OCI-LY1 (cell line): Measurements from ENCODE around the gene CDH19.
"Not testable (repeated sequence)": the region's sequence is repeated elsewhere in the genome, so short reads cannot be mapped to it uniquely, and the experiment has no call there.

Experiments used
- H2AFZ ChIP-seq: fragments of 200-600 bp; sonication (generic), shearing (Covaris generic); 2 replicates; pipeline ENCODE4 v1.6.0; 2014; ENCODE audit warnings: antibody characterized with exemption, mild to moderate bottlenecking, low read length
- H3F3A ChIP-seq: fragments of 200-600 bp; sonication (generic), shearing (Covaris generic); 2 replicates; pipeline ENCODE4 v1.6.0; 2014; ENCODE audit warnings: mild to moderate bottlenecking, antibody characterized with exemption, low read length, moderate library complexity; ENCODE audit not compliant: insufficient read depth
- H3K27ac ChIP-seq: fragments of 200-600 bp; sonication (generic); 2 replicates; pipeline ENCODE4 v1.5.1; 2014; ENCODE audit warnings: low read length, mixed run types, mild to moderate bottlenecking, low read depth; ENCODE audit not compliant: poor library complexity, severe bottlenecking
- H3K27me3 ChIP-seq: fragments of 200-600 bp; sonication (generic); 2 replicates; pipeline ENCODE4 v1.6.0; 2014; ENCODE audit warnings: antibody characterized with exemption, mild to moderate bottlenecking, low read length, moderate library complexity; ENCODE audit not compliant: insufficient read depth
- H3K36me3 ChIP-seq: fragments of 200-600 bp; sonication (generic); 2 replicates; pipeline ENCODE4 v1.6.1; 2014; ENCODE audit warnings: mild to moderate bottlenecking, antibody characterized with exemption, low read length, moderate library complexity, mixed read lengths; ENCODE audit not compliant: insufficient read depth
- H3K4me1 ChIP-seq: fragments of 200-600 bp; sonication (generic); 2 replicates; pipeline ENCODE4 v1.5.1; 2014; ENCODE audit warnings: mild to moderate bottlenecking, low read length, moderate library complexity; ENCODE audit not compliant: insufficient read depth, severe bottlenecking
- H3K4me2 ChIP-seq: fragments of 200-600 bp; sonication (generic), shearing (Covaris generic); 2 replicates; pipeline ENCODE4 v1.6.1; 2014; ENCODE audit warnings: low read length
- H3K4me3 ChIP-seq: fragments of 200-600 bp; sonication (generic); 2 replicates; pipeline ENCODE4 v1.5.1; 2014; ENCODE audit warnings: low read length, low read depth, mild to moderate bottlenecking, mixed read lengths; ENCODE audit not compliant: poor library complexity, severe bottlenecking
- H3K79me2 ChIP-seq: fragments of 200-600 bp; shearing (Covaris generic); 2 replicates; pipeline ENCODE4 v1.6.1; 2016; ENCODE audit warnings: mixed run types, low read length, mixed read lengths; ENCODE audit not compliant: insufficient read depth
- H3K9ac ChIP-seq: fragments of 200-600 bp; sonication (generic), shearing (Covaris generic); 2 replicates; pipeline ENCODE4 v1.6.1; 2014; ENCODE audit warnings: mild to moderate bottlenecking, low read length, mixed read lengths
- H3K9me2 ChIP-seq: fragments of 200-600 bp; sonication (generic), shearing (Covaris generic); 2 replicates; pipeline ENCODE4 v1.6.1; 2014; ENCODE audit warnings: low read depth, mild to moderate bottlenecking, low read length, mixed read lengths
- H3K9me3 ChIP-seq: fragments of 200-600 bp; shearing (Covaris generic); 2 replicates; pipeline ENCODE4 v1.6.1; 2014; ENCODE audit warnings: low read length, mixed read lengths
- H4K20me1 ChIP-seq: fragments of 200-600 bp; sonication (generic), shearing (Covaris generic); 2 replicates; pipeline ENCODE4 v1.6.0; 2016; ENCODE audit warnings: mild to moderate bottlenecking, low read length; ENCODE audit not compliant: insufficient read depth
- EZH2 ChIP-seq: fragments of 200-600 bp; sonication (generic), shearing (Covaris generic); IDR thresholded peaks from 2 replicates; pipeline ENCODE4 v1.8.0; 2017; ENCODE audit warnings: borderline replicate concordance, mixed run types, mild to moderate bottlenecking, antibody characterized with exemption, low read length, moderate library complexity, mixed read lengths
- TF ChIP-seq, protein P1 (sequence below): fragments of 200-600 bp; sonication (generic), shearing (Covaris generic); IDR thresholded peaks from 2 replicates; pipeline ENCODE4 v1.5.1; 2017; ENCODE audit warnings: mild to moderate bottlenecking, antibody characterized with exemption, low read length, moderate library complexity, mixed read lengths

CDH19 gene

DNA sequence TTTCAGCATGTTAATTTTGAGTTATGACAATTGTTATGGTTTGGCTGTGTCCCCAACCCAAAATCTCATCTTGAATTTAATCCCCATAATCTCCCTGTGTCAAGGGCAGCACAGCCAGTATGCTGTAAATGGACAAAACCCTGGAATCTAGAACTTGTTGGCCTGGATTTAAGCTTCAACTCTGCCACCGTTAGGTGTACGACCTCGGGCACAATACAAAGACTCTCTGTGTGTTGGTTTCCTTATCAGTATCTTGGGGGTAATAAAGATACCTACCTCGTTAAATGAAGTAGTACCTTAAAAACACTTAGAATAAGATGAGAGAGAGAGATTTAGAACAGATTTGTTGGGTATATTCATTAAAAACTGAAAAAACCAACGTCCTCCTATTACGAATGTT is 106.5 kb downstream of the CDH19 start:
- Histone ChIP-seq H3K36me3 (no peaks in the 10 kb centered on the region), H3K79me2 (no peaks in the 10 kb centered on the region), H3K4me3 (no peak overlapping the region), H3K27ac (no peak overlapping the region), H2AFZ (no peak overlapping the region), H3K4me1 (no peaks in the 10 kb centered on the region), H3K4me2 (no peak overlapping the region), H3K9me2 (no peaks in the 10 kb centered on the region), H3K9me3 (no peaks in the 10 kb centered on the region), H4K20me1 (no peaks in the 10 kb centered on the region), H3F3A (no peaks in the 10 kb centered on the region), H3K9ac (no peak overlapping the region), H3K27me3 (no peaks in the 10 kb centered on the region)
- TF ChIP-seq EZH2, result no peak
- TF ChIP-seq, protein P1, sequence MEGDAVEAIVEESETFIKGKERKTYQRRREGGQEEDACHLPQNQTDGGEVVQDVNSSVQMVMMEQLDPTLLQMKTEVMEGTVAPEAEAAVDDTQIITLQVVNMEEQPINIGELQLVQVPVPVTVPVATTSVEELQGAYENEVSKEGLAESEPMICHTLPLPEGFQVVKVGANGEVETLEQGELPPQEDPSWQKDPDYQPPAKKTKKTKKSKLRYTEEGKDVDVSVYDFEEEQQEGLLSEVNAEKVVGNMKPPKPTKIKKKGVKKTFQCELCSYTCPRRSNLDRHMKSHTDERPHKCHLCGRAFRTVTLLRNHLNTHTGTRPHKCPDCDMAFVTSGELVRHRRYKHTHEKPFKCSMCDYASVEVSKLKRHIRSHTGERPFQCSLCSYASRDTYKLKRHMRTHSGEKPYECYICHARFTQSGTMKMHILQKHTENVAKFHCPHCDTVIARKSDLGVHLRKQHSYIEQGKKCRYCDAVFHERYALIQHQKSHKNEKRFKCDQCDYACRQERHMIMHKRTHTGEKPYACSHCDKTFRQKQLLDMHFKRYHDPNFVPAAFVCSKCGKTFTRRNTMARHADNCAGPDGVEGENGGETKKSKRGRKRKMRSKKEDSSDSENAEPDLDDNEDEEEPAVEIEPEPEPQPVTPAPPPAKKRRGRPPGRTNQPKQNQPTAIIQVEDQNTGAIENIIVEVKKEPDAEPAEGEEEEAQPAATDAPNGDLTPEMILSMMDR, result no peak

DNA sequence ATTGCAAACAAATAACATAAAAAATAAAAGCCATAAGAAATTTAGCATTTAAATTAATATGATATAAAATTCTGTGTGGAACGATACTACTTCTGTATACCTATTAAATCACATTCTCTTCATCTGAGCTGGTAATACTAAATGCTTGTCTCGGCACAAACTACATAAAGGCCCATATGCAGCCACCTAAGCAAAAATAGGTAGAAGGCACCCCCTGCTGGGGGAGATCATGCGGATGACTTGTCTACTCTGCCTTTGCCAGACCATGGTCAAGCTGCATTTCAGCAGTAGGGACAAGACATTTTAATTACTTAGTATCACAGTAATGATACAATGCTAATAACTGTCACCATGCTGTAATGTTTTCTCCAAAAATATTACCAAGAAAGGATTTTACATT is 108.0 kb downstream of the CDH19 start:
- Histone ChIP-seq H3K79me2 (no peaks in the 10 kb centered on the region), H3K36me3 (no peaks in the 10 kb centered on the region), H2AFZ (no peak overlapping the region), H3K4me2 (no peak overlapping the region), H3K4me3 (no peak overlapping the region), H3K27ac (no peak overlapping the region), H3K9me2 (no peaks in the 10 kb centered on the region), H4K20me1 (no peaks in the 10 kb centered on the region), H3F3A (no peaks in the 10 kb centered on the region), H3K9me3 (no peaks in the 10 kb centered on the region), H3K27me3 (no peaks in the 10 kb centered on the region), H3K9ac (no peak overlapping the region), H3K4me1 (no peaks in the 10 kb centered on the region)
- TF ChIP-seq, protein P1, result peak; percentile 68
- no peak for TF ChIP-seq EZH2

DNA sequence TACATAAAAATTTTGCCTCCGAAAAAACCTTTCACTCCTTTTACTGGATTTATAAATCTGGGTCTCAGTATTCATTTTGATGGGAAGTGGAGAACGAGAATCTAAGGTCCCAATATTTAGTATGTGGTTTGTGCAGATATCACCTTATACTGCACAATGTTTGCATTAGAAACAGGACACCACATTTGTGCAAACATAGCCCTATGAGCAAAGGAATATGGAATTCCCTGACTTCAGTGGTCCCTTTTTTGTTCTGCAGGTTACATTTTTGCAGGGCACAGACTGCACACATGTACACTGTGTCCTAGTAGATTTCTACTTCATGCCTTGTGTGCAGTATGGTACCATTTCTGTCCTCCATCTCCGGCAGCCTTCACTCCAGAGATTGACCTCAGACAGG is 130.0 kb downstream of the CDH19 start:
- H4K20me1 ChIP-seq, result no peaks in the 10 kb centered on the region
- H3K4me1 ChIP-seq, result no peaks in the 10 kb centered on the region
- no peaks in the 10 kb centered on the region for H3F3A ChIP-seq
- H3K79me2 ChIP-seq, result no peaks in the 10 kb centered on the region
- no peaks in the 10 kb centered on the region for H3K27me3 ChIP-seq
- no peak overlapping the region for H3K4me2 ChIP-seq
- no peak overlapping the region for H3K27ac ChIP-seq
- no peaks in the 10 kb centered on the region for H3K9me3 ChIP-seq
- H3K36me3 ChIP-seq, result no peaks in the 10 kb centered on the region
- H3K4me3 ChIP-seq, result no peak overlapping the region
- no peak overlapping the region for H2AFZ ChIP-seq
- H3K9ac ChIP-seq, result no peak overlapping the region
- H3K9me2 ChIP-seq, result no peaks in the 10 kb centered on the region
- TF ChIP-seq, protein P1, result no peak
- no peak for TF ChIP-seq EZH2

DNA sequence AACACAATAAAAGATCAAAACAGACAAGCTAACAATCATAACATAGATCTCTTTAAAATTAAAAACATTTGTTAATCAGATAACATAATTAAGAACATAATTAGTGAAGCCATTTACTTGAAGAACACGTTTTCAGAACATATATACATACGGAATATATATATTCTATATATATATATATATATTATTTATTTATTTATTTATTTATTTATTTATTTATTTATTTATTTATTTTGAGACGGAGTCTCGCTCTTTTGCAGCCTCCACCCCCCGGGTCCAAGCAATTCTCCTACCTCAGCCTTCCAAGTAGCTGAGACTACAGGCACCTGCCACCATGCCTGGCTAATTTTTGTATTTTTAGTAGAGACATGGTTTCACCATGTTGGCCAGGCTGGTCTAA is 137.7 kb downstream of the CDH19 start:
- H3K9me2 ChIP-seq, H3F3A ChIP-seq, H3K27me3 ChIP-seq, H3K4me2 ChIP-seq, H3K79me2 ChIP-seq, H3K4me3 ChIP-seq, H3K4me1 ChIP-seq, H3K9me3 ChIP-seq, H2AFZ ChIP-seq, H4K20me1 ChIP-seq, H3K9ac ChIP-seq, H3K27ac ChIP-seq, H3K36me3 ChIP-seq: not testable (repeated sequence)
